HEK293 (cell line): ENCODE results near the gene TSHZ3.

Experiments
- EGR2 ChIP-seq: fragments of 450-650 bp; formaldehyde crosslinking; IDR thresholded peaks from 2 replicates; pipeline ENCODE4 v1.5.1; 2016; ENCODE audit warnings: low read depth, missing biosample characterization, missing genetic modification characterization
- SALL2 ChIP-seq: fragments of 450-650 bp; formaldehyde crosslinking; IDR thresholded peaks from 2 replicates; pipeline ENCODE4 v1.5.0; 2017; ENCODE audit warnings: missing biosample characterization, mild to moderate bottlenecking, missing genetic modification characterization, borderline replicate concordance
- SETDB1 ChIP-seq: IDR thresholded peaks from one replicate; pipeline ENCODE4 v1.6.1; 2017; ENCODE audit warnings: mild to moderate bottlenecking, low read length, moderate library complexity, mixed read lengths; ENCODE audit not compliant: insufficient read length
- TRIM28 ChIP-seq: IDR thresholded peaks from 2 replicates; pipeline ENCODE4 v1.6.1; 2011; ENCODE audit warnings: low read length, control low read depth, borderline replicate concordance
- YY1 ChIP-seq: fragments of 450-650 bp; formaldehyde crosslinking; IDR thresholded peaks from 2 replicates; pipeline ENCODE4 v1.5.1; 2018; ENCODE audit warnings: missing biosample characterization, missing genetic modification characterization
- ZNF202 ChIP-seq: fragments of 450-650 bp; formaldehyde crosslinking; IDR thresholded peaks from 2 replicates; pipeline ENCODE4 v1.5.1; 2016; ENCODE audit warnings: missing biosample characterization, missing genetic modification characterization, borderline replicate concordance
- ZNF670 ChIP-seq: fragments of 450-650 bp; formaldehyde crosslinking; IDR thresholded peaks from 2 replicates; pipeline ENCODE4 v1.5.1; 2016; ENCODE audit warnings: missing biosample characterization, missing genetic modification characterization, low read depth
- TF ChIP-seq, protein P1 (sequence below): fragments of 450-650 bp; formaldehyde crosslinking; IDR thresholded peaks from 2 replicates; pipeline ENCODE4 v1.5.1; 2016; ENCODE audit warnings: missing biosample characterization, missing genetic modification characterization
- TF ChIP-seq, protein P2 (sequence below): fragments of 450-650 bp; IDR thresholded peaks from 2 replicates; pipeline ENCODE4 v1.5.1; 2018; ENCODE audit warnings: missing biosample characterization, missing genetic modification characterization
- TF ChIP-seq, protein P3 (sequence below): sonication (generic); formaldehyde crosslinking; IDR thresholded peaks from 2 replicates; pipeline ENCODE4 v1.8.1; 2022; ENCODE audit warnings: mild to moderate bottlenecking, moderate library complexity, missing genetic modification reagents
- TF ChIP-seq, protein P4 (sequence below): fragments of 450-650 bp; formaldehyde crosslinking; IDR thresholded peaks from 2 replicates; pipeline ENCODE4 v1.5.1; 2016; ENCODE audit warnings: missing biosample characterization, missing genetic modification characterization
- TF ChIP-seq, protein P5 (sequence below): fragments of 450-650 bp; formaldehyde crosslinking; optimal IDR thresholded peaks from 2 replicates; pipeline ENCODE3; 2016; ENCODE audit warnings: missing biosample characterization, mild to moderate bottlenecking, missing genetic modification characterization
- TF ChIP-seq, protein P6 (sequence below): fragments of 450-650 bp; formaldehyde crosslinking; IDR thresholded peaks from 2 replicates; pipeline ENCODE4 v1.5.1; 2017; ENCODE audit warnings: missing biosample characterization, missing genetic modification characterization

DNA sequence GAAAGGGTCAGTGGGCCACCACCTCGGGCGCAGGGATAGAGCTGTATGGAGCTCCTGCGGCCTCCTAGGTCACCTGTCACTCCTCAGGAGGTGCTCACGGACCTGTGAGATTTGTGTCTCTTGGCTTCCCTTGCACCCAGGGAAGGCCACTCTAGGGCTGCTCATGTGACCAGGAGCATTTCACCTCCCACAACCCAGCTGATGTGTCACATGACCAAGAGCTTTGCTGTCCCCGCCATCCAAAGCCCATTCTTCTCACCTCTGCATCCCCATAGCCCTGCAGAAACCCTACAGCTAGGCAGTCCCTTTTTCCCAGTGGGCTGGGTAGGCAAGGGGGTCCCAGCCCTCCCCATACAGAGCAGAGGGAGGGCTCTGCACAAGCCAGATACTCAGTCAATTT lies 51.2 kb downstream of the TSHZ3 start:
- TF ChIP-seq, protein P1, sequence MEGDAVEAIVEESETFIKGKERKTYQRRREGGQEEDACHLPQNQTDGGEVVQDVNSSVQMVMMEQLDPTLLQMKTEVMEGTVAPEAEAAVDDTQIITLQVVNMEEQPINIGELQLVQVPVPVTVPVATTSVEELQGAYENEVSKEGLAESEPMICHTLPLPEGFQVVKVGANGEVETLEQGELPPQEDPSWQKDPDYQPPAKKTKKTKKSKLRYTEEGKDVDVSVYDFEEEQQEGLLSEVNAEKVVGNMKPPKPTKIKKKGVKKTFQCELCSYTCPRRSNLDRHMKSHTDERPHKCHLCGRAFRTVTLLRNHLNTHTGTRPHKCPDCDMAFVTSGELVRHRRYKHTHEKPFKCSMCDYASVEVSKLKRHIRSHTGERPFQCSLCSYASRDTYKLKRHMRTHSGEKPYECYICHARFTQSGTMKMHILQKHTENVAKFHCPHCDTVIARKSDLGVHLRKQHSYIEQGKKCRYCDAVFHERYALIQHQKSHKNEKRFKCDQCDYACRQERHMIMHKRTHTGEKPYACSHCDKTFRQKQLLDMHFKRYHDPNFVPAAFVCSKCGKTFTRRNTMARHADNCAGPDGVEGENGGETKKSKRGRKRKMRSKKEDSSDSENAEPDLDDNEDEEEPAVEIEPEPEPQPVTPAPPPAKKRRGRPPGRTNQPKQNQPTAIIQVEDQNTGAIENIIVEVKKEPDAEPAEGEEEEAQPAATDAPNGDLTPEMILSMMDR (tag by site-specific recombination): no peak
- TF ChIP-seq, protein P2, sequence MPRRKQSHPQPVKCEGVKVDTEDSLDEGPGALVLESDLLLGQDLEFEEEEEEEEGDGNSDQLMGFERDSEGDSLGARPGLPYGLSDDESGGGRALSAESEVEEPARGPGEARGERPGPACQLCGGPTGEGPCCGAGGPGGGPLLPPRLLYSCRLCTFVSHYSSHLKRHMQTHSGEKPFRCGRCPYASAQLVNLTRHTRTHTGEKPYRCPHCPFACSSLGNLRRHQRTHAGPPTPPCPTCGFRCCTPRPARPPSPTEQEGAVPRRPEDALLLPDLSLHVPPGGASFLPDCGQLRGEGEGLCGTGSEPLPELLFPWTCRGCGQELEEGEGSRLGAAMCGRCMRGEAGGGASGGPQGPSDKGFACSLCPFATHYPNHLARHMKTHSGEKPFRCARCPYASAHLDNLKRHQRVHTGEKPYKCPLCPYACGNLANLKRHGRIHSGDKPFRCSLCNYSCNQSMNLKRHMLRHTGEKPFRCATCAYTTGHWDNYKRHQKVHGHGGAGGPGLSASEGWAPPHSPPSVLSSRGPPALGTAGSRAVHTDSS: no peak
- TF ChIP-seq YY1 (tag by site-specific recombination) (no peak), SETDB1 (no peak), TRIM28 (no peak), EGR2 (no peak), ZNF202 (tag by site-specific recombination) (no peak), ZNF670 (tag by site-specific recombination) (no peak), SALL2 (tag by site-specific recombination) (no peak)
- TF ChIP-seq, protein P3, sequence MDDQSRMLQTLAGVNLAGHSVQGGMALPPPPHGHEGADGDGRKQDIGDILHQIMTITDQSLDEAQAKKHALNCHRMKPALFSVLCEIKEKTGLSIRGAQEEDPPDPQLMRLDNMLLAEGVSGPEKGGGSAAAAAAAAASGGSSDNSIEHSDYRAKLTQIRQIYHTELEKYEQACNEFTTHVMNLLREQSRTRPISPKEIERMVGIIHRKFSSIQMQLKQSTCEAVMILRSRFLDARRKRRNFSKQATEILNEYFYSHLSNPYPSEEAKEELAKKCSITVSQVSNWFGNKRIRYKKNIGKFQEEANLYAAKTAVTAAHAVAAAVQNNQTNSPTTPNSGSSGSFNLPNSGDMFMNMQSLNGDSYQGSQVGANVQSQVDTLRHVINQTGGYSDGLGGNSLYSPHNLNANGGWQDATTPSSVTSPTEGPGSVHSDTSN (CRISPR knock-in tag): no peak
- TF ChIP-seq, protein P4, sequence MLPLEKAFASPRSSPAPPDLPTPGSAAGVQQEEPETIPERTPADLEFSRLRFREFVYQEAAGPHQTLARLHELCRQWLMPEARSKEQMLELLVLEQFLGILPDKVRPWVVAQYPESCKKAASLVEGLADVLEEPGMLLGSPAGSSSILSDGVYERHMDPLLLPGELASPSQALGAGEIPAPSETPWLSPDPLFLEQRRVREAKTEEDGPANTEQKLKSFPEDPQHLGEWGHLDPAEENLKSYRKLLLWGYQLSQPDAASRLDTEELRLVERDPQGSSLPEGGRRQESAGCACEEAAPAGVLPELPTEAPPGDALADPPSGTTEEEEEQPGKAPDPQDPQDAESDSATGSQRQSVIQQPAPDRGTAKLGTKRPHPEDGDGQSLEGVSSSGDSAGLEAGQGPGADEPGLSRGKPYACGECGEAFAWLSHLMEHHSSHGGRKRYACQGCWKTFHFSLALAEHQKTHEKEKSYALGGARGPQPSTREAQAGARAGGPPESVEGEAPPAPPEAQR (tag by site-specific recombination): no peak
- TF ChIP-seq, protein P5, sequence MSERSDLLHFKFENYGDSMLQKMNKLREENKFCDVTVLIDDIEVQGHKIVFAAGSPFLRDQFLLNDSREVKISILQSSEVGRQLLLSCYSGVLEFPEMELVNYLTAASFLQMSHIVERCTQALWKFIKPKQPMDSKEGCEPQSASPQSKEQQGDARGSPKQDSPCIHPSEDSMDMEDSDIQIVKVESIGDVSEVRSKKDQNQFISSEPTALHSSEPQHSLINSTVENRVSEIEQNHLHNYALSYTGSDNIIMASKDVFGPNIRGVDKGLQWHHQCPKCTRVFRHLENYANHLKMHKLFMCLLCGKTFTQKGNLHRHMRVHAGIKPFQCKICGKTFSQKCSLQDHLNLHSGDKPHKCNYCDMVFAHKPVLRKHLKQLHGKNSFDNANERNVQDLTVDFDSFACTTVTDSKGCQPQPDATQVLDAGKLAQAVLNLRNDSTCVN (tag by site-specific recombination): no peak
- TF ChIP-seq, protein P6, sequence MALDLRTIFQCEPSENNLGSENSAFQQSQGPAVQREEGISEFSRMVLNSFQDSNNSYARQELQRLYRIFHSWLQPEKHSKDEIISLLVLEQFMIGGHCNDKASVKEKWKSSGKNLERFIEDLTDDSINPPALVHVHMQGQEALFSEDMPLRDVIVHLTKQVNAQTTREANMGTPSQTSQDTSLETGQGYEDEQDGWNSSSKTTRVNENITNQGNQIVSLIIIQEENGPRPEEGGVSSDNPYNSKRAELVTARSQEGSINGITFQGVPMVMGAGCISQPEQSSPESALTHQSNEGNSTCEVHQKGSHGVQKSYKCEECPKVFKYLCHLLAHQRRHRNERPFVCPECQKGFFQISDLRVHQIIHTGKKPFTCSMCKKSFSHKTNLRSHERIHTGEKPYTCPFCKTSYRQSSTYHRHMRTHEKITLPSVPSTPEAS (tag by site-specific recombination): no peak
